ENCODE results near the gene SRP9. TPM values are rescaled to one million over a fixed set of nuclear protein-coding genes. Genes with fewer than 3 reads are reported as not detected.

The SRP9 gene
- total and polyA plus RNA-seq, 2 donors (not counting 1 experiment from before 2014, with no cell fraction given), result 73.4 to 117 TPM

GRCh38 chr1:225765982-225766674, 11.5 kb upstream of the SRP9 start:
- no peak for TF ChIP-seq EZH2 (IDR thresholded peaks at IDR 0.05; ENCODE audit: borderline replicate concordance, insufficient read depth, low read depth, low read length, poor library complexity, severe bottlenecking)
- no peak for TF ChIP-seq CTCF (IDR thresholded peaks at IDR 0.05)
- Histone ChIP-seq H3K79me2 (ENCODE audit: control insufficient read depth, insufficient read depth, low read length) (no peaks in the 10 kb centered on the region), H3K4me3 (ENCODE audit: control extremely low read depth in 1 of 5, extremely low read depth in 1 of 5, insufficient read depth in 1 of 5, low read depth in 2 of 5, low read length in 4 of 5) (no peak overlapping the region), H2AFZ (ENCODE audit: insufficient read depth, low read depth, low read length, poor library complexity, severe bottlenecking) (no peak overlapping the region), H3K27ac (ENCODE audit: low read length in 2 of 2) (no peak overlapping the region), H3K9ac (ENCODE audit: low read length) (no peak overlapping the region), H3K9me3 (ENCODE audit: control extremely low read depth in 1 of 3, control insufficient read depth in 2 of 3, insufficient read depth in 1 of 3, low read length in 2 of 3) (no peaks in the 10 kb centered on the region), H3K4me1 (ENCODE audit: control insufficient read depth in 2 of 2, insufficient read depth in 2 of 2, low read length in 2 of 2) (peaks cover 5 to 8% of the 10 kb centered on the region in 2 donors), H3K4me2 (replicated peaks; ENCODE audit: low read depth, low read length, poor library complexity, severe bottlenecking) (no peak overlapping the region), H3K36me3 (replicated peaks in 1 of 2; ENCODE audit: control extremely low read depth in 1 of 2, control insufficient read depth in 1 of 2, extremely low read depth in 1 of 2, insufficient read depth in 2 of 2, low read length in 1 of 2) (no peaks in the 10 kb centered on the region), H3K27me3 (replicated peaks in 1 of 4; ENCODE audit: control extremely low read depth in 1 of 4, control insufficient read depth in 3 of 4, insufficient read depth in 4 of 4, low read length in 3 of 4) (no peaks in the 10 kb centered on the region), H4K20me1 (ENCODE audit: control insufficient read depth, insufficient read depth, low read length, poor library complexity, severe bottlenecking) (no peaks in the 10 kb centered on the region)
- WGBS (ENCODE audit: insufficient coverage), result 100% methylated on average over 5 of the region's 6 CpGs
- intact Hi-C loops (cut with micrococcal nuclease), result no loop called here
- ChIA-PET POLR2A (interaction anchor here (0.6 kb wide), 1 partner anchor 42 kb away, joined by 4 read pairs; no protein-coding TSS in a partner anchor), CTCF (no interaction called here)
- Mint-ChIP-seq H3K27me3 (peaks cover 3% of the 10 kb centered on the region), H3K4me1 (peaks cover 8% of the 10 kb centered on the region), H3K27ac (no peak overlapping the region), H3K4me3 (no peak overlapping the region), H3K9me3 (ENCODE audit: insufficient read depth) (no peaks in the 10 kb centered on the region)
- ATAC-seq (ENCODE audit: low read depth) (no peak), DNase-seq (no peak)

DNA sequence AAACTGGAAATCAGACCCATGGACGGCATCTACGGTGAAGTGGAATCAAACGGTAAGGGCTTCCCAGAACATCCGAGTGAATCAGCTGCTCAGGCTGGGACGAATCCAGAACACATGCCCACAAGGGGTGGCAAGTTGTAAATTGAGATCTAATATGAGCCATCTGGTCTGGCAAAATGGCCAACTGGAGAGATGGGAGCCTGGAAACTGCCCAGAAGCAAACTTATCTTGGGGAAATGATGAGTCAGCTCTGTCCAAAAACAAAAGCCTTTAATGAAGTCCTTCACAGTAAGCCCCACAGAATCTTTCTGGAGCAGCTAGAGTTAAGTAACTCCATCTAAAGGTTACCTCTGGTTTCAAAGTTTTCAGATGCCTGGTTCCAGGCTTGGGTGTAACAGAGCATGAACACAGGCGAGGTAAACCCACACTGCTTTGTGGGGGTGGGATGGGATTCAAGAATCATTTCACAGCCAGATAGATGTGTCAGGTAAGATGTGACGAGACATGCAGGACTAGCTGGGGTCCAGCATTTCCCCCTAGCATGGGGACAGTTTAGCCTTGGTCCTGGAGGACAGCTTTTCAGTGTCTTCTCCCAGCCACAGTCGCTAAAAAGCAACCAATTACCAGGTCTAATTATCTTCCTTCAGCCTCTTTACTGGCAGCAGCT, 10.5 kb upstream of the SRP9 start:
- Mint-ChIP-seq H3K4me1 (peaks cover 11% of the 10 kb centered on the region), H3K9me3 (ENCODE audit: insufficient read depth) (no peaks in the 10 kb centered on the region), H3K27me3 (peaks cover 3% of the 10 kb centered on the region), H3K27ac (no peak overlapping the region), H3K4me3 (no peak overlapping the region)
- WGBS (ENCODE audit: insufficient coverage), result 93% methylated on average over 7 of the region's 8 CpGs
- no peak overlapping the region for H3K27ac ChIP-seq (ENCODE audit: low read length in 2 of 2)
- no peak overlapping the region for H2AFZ ChIP-seq (ENCODE audit: insufficient read depth, low read depth, low read length, poor library complexity, severe bottlenecking)
- H3K36me3 ChIP-seq (replicated peaks in 1 of 2; ENCODE audit: control extremely low read depth in 1 of 2, control insufficient read depth in 1 of 2, extremely low read depth in 1 of 2, insufficient read depth in 2 of 2, low read length in 1 of 2), result no peaks in the 10 kb centered on the region
- no peak overlapping the region for H3K4me2 ChIP-seq (replicated peaks; ENCODE audit: low read depth, low read length, poor library complexity, severe bottlenecking)
- H3K9ac ChIP-seq (ENCODE audit: low read length), result no peak overlapping the region
- no peak overlapping the region for H3K4me3 ChIP-seq (ENCODE audit: control extremely low read depth in 1 of 5, extremely low read depth in 1 of 5, insufficient read depth in 1 of 5, low read depth in 2 of 5, low read length in 4 of 5)
- TF ChIP-seq EZH2 (IDR thresholded peaks at IDR 0.05; ENCODE audit: borderline replicate concordance, insufficient read depth, low read depth, low read length, poor library complexity, severe bottlenecking), result no peak
- no peak for TF ChIP-seq CTCF (IDR thresholded peaks at IDR 0.05)
- no peaks in the 10 kb centered on the region for H3K27me3 ChIP-seq (replicated peaks in 1 of 4; ENCODE audit: control extremely low read depth in 1 of 4, control insufficient read depth in 3 of 4, insufficient read depth in 4 of 4, low read length in 3 of 4)
- CTCF ChIA-PET, result no interaction called here
- no peak for DNase-seq
- intact Hi-C loops (cut with micrococcal nuclease), result no loop called here
- H4K20me1 ChIP-seq (ENCODE audit: control insufficient read depth, insufficient read depth, low read length, poor library complexity, severe bottlenecking), result no peaks in the 10 kb centered on the region
- H3K79me2 ChIP-seq (ENCODE audit: control insufficient read depth, insufficient read depth, low read length), result no peaks in the 10 kb centered on the region
- peaks cover 5 to 8% of the 10 kb centered on the region in 2 donors for H3K4me1 ChIP-seq (ENCODE audit: control insufficient read depth in 2 of 2, insufficient read depth in 2 of 2, low read length in 2 of 2)
- POLR2A ChIA-PET, result no interaction called here
- no peak for ATAC-seq (ENCODE audit: low read depth)
- H3K9me3 ChIP-seq (ENCODE audit: control extremely low read depth in 1 of 3, control insufficient read depth in 2 of 3, insufficient read depth in 1 of 3, low read length in 2 of 3), result no peaks in the 10 kb centered on the region
